ENCODE results near the gene MAN2B2.

- TF ChIP-seq CTCF (IDR thresholded peaks at IDR 0.05; ENCODE audit: low read length): no peak
- no peak for TF ChIP-seq EZH2phosphoT487 (IDR thresholded peaks at IDR 0.05; ENCODE audit: low read length)
- TF ChIP-seq EZH2 (optimal IDR thresholded peaks at IDR 0.05; ENCODE audit: low read depth, low read length): no peak
These were observed 31.7 kb downstream of the MAN2B2 start for GRCh38 chr4:6606465-6607235.

Data from MM.1S (cell line).